Astrocyte (in vitro differentiated cells and primary cell): ENCODE measurements around the gene ROBO3. TPM values are rescaled to one million over a fixed set of nuclear protein-coding genes. Genes with fewer than 3 reads are reported as not detected.

Experiments used
- DNase-seq: peaks from one replicate; pipeline ENCODE4 v3.0.0-alpha.2; 2010; ENCODE audit warnings: low read depth
- FAIRE-seq: peaks from 2 replicates; lab custom pipeline; 2011; peaks lifted over from hg19 to GRCh38; lab: Jason Lieb, UNC
- H2AFZ ChIP-seq: 2 replicates; pipeline ENCODE4 v1.6.0; 2012; ENCODE audit warnings: low read depth, low read length, inconsistent platforms
- H3K27ac ChIP-seq: 2 replicates; pipeline ENCODE4 v1.5.1; 2011; ENCODE audit warnings: low read depth, low read length, inconsistent platforms
- H3K27me3 ChIP-seq: 2 replicates; pipeline ENCODE4 v1.6.0; 2011; ENCODE audit warnings: low read length, inconsistent platforms; ENCODE audit not compliant: insufficient read depth
- H3K36me3 ChIP-seq: 2 replicates; pipeline ENCODE4 v1.5.1; 2011; ENCODE audit warnings: low read length, inconsistent platforms; ENCODE audit not compliant: insufficient read depth
- H3K4me1 ChIP-seq: 2 replicates; pipeline ENCODE4 v1.5.1; 2011; ENCODE audit warnings: low read length, inconsistent platforms; ENCODE audit not compliant: insufficient read depth
- H3K4me2 ChIP-seq: 2 replicates; pipeline ENCODE4 v1.6.0; 2012; ENCODE audit warnings: low read length, inconsistent platforms
- H3K4me3 ChIP-seq: 2 replicates; pipeline ENCODE4 v1.5.1; 2011; ENCODE audit warnings: low read depth, mild to moderate bottlenecking, low read length, inconsistent platforms; ENCODE audit not compliant: insufficient read depth
- H3K79me2 ChIP-seq: 2 replicates; pipeline ENCODE4 v1.6.0; 2012; ENCODE audit warnings: mild to moderate bottlenecking, low read length, inconsistent platforms; ENCODE audit not compliant: insufficient read depth
- H3K9ac ChIP-seq: 2 replicates; pipeline ENCODE4 v1.6.0; 2012; ENCODE audit warnings: mild to moderate bottlenecking, low read length, inconsistent platforms
- H3K9me3 ChIP-seq: 2 replicates; pipeline ENCODE4 v1.5.1; 2012; ENCODE audit warnings: low read depth, mild to moderate bottlenecking, low read length, inconsistent platforms; ENCODE audit not compliant: insufficient read depth
- H4K20me1 ChIP-seq: 2 replicates; pipeline ENCODE4 v1.6.0; 2012; ENCODE audit warnings: low read length, inconsistent platforms; ENCODE audit not compliant: insufficient read depth
- H3K27ac Mint-ChIP-seq: one replicate; pipeline ENCODE4 v1.8.0; 2021; ENCODE audit warnings: mild to moderate bottlenecking, mixed read lengths; ENCODE audit not compliant: unreplicated experiment
- H3K27me3 Mint-ChIP-seq: one replicate; pipeline ENCODE4 v1.8.0; 2021; ENCODE audit warnings: low read depth, mixed read lengths; ENCODE audit not compliant: unreplicated experiment
- H3K36me3 Mint-ChIP-seq: one replicate; pipeline ENCODE4 v1.8.0; 2021; ENCODE audit warnings: low read depth, mixed read lengths; ENCODE audit not compliant: unreplicated experiment
- H3K4me1 Mint-ChIP-seq: one replicate; pipeline ENCODE4 v1.8.0; 2021; ENCODE audit warnings: low read depth, mixed read lengths; ENCODE audit not compliant: unreplicated experiment
- H3K4me3 Mint-ChIP-seq: one replicate; pipeline ENCODE4 v1.8.0; 2021; ENCODE audit warnings: mild to moderate bottlenecking, moderate library complexity, mixed read lengths; ENCODE audit not compliant: unreplicated experiment
- H3K9me3 Mint-ChIP-seq: one replicate; pipeline ENCODE4 v1.8.0; 2021; ENCODE audit warnings: mild to moderate bottlenecking, mixed read lengths; ENCODE audit not compliant: unreplicated experiment
- CTCF ChIP-seq: IDR thresholded peaks from 2 replicates; pipeline ENCODE4 v1.5.1; 2011; ENCODE audit warnings: low read depth, mild to moderate bottlenecking, inconsistent platforms, low read length, moderate library complexity; ENCODE audit not compliant: insufficient read depth
- EZH2 ChIP-seq: IDR thresholded peaks from 2 replicates; pipeline ENCODE4 v1.6.1; 2012; ENCODE audit warnings: mild to moderate bottlenecking, low read length, inconsistent platforms; ENCODE audit not compliant: insufficient read depth
- total RNA-seq: library from RNA; stranded (reverse); gene quantifications from 2 replicates; pipeline ENCODE4 v1.2.1, GENCODE V29; 2021

The ROBO3 gene
- total RNA-seq, 1 donor from 2014 or later: 12.9 TPM

- Histone ChIP-seq H3K9me3 (no peaks in the 10 kb centered on the region), H2AFZ (no peak overlapping the region), H3K27me3 (no peaks in the 10 kb centered on the region), H4K20me1 (no peaks in the 10 kb centered on the region), H3K9ac (no peak overlapping the region), H3K4me2 (no peak overlapping the region), H3K4me3 (no peak overlapping the region), H3K79me2 (no peaks in the 10 kb centered on the region), H3K4me1 (peaks cover 10% of the 10 kb centered on the region), H3K27ac (no peak overlapping the region), H3K36me3 (no peaks in the 10 kb centered on the region)
- Mint-ChIP-seq H3K27ac (no peak overlapping the region), H3K27me3 (peaks cover 28% of the 10 kb centered on the region), H3K9me3 (peaks cover 2% of the 10 kb centered on the region), H3K36me3 (peaks cover 2% of the 10 kb centered on the region), H3K4me3 (no peak overlapping the region), H3K4me1 (peaks cover 19% of the 10 kb centered on the region)
- FAIRE-seq: no peak
- TF ChIP-seq CTCF: no peak
- no peak for TF ChIP-seq EZH2
- DNase-seq: no peak
These were observed 21.2 kb downstream of the ROBO3 start for GRCh38 chr11:124886476-124886875.

GRCh38 chr11:124886978-124887666 is 21.9 kb downstream of the ROBO3 start:
- H3K4me3 Mint-ChIP-seq: no peak overlapping the region
- H3K27me3 ChIP-seq: no peaks in the 10 kb centered on the region
- no peak for TF ChIP-seq EZH2
- TF ChIP-seq CTCF: no peak
- H3K36me3 ChIP-seq: no peaks in the 10 kb centered on the region
- H2AFZ ChIP-seq: no peak overlapping the region
- H3K79me2 ChIP-seq: no peaks in the 10 kb centered on the region
- no peak overlapping the region for H3K27ac ChIP-seq
- H3K4me3 ChIP-seq: no peak overlapping the region
- no peak for DNase-seq
- H3K27ac Mint-ChIP-seq: no peak overlapping the region
- H3K4me1 ChIP-seq: peaks cover 9% of the 10 kb centered on the region
- H3K9ac ChIP-seq: no peak overlapping the region
- H3K9me3 ChIP-seq: no peaks in the 10 kb centered on the region
- no peak overlapping the region for H3K4me2 ChIP-seq
- no peak for FAIRE-seq
- H3K9me3 Mint-ChIP-seq: peaks cover 2% of the 10 kb centered on the region
- H4K20me1 ChIP-seq: no peaks in the 10 kb centered on the region
- peaks cover 33% of the 10 kb centered on the region for H3K27me3 Mint-ChIP-seq
- peaks cover 18% of the 10 kb centered on the region for H3K4me1 Mint-ChIP-seq
- peaks cover 2% of the 10 kb centered on the region for H3K36me3 Mint-ChIP-seq

- peaks cover 38% of the 10 kb centered on the region for H3K27me3 Mint-ChIP-seq
- H3K9me3 Mint-ChIP-seq: peaks cover 2% of the 10 kb centered on the region
- Histone ChIP-seq H3K9me3 (no peaks in the 10 kb centered on the region), H3K4me2 (no peak overlapping the region), H3K9ac (no peak overlapping the region), H3K27ac (no peak overlapping the region), H3K4me1 (peaks cover 5% of the 10 kb centered on the region), H3K27me3 (no peaks in the 10 kb centered on the region), H2AFZ (no peak overlapping the region), H3K79me2 (no peaks in the 10 kb centered on the region), H4K20me1 (no peaks in the 10 kb centered on the region), H3K4me3 (no peak overlapping the region), H3K36me3 (no peaks in the 10 kb centered on the region)
- H3K4me1 Mint-ChIP-seq: peaks cover 14% of the 10 kb centered on the region
- H3K36me3 Mint-ChIP-seq: no peaks in the 10 kb centered on the region
- FAIRE-seq: no peak
- DNase-seq: no peak
- H3K27ac Mint-ChIP-seq: no peak overlapping the region
- TF ChIP-seq CTCF (no peak), EZH2 (no peak)
- H3K4me3 Mint-ChIP-seq: no peak overlapping the region
These were observed 22.4 kb downstream of the ROBO3 start for GRCh38 chr11:124887667-124888013.
